Activated CD4-positive, alpha-beta T cell treated with anti-CD3 and anti-CD28 coated beads, Interleukin-2, amount 50 U/mL, for 4 hours (primary cell): ENCODE results near the gene CXCL12.

Source experiments
- DNase-seq, 2 experiments: peaks; one replicate each; pipeline ENCODE4 v3.0.0-alpha.2; 2020

CXCL12 gene

GRCh38 chr10:44330431-44330830, 54.5 kb downstream of the CXCL12 start:
- DNase-seq: no peak

- no peak for DNase-seq
Measured at GRCh38 chr10:44327461-44327860, 57.4 kb downstream of the CXCL12 start.
